Prostate gland (tissue), 2 donors: ENCODE data around the gene TSPAN15. TPM values are rescaled to one million over a fixed set of nuclear protein-coding genes. Genes with fewer than 3 reads are reported as not detected.
"Not testable (repeated sequence)": the region's sequence is repeated elsewhere in the genome, so short reads cannot be mapped to it uniquely, and the experiment has no call there.

ENCODE experiments used
- DNase-seq: peaks from one replicate; pipeline ENCODE4 v3.0.0-alpha.2; 2019; ENCODE audit warnings: low spot score
- H3K27ac ChIP-seq, 2 donors: fragments of 200-600 bp; sonication (generic); 2 replicates each; pipeline ENCODE4 v1.5.1; 2017 to 2019
- H3K27me3 ChIP-seq: fragments of 200-600 bp; sonication (generic); replicated peaks from 2 replicates; pipeline ENCODE4 v1.5.1; 2019; ENCODE audit not compliant: insufficient read depth
- H3K36me3 ChIP-seq, 2 donors: fragments of 200-600 bp; sonication (generic); 1 replicate in 1 of 2; 2 replicates in 1 of 2; pipeline versions ENCODE4 v1.5.1 to v1.8.1; 2017 to 2019
- H3K4me1 ChIP-seq: fragments of 200-600 bp; sonication (generic); replicated peaks from 2 replicates; pipeline ENCODE4 v1.5.1; 2019
- H3K4me3 ChIP-seq, 2 donors: fragments of 200-600 bp; sonication (generic); 2 replicates each; pipeline ENCODE4 v1.5.1; 2017 to 2019
- H3K9me3 ChIP-seq: fragments of 200-600 bp; sonication (generic); 2 replicates; pipeline ENCODE4 v1.5.1; 2017
- POLR2A ChIP-seq: fragments of 450-650 bp; IDR thresholded peaks from one replicate; pipeline ENCODE4 v1.6.1; 2016; ENCODE audit warnings: antibody characterized with exemption, mild to moderate bottlenecking
- POLR2AphosphoS5 ChIP-seq: sonication (generic); formaldehyde crosslinking; IDR thresholded peaks from one replicate; pipeline ENCODE4 v1.6.1; 2017; ENCODE audit warnings: antibody characterized with exemption
- WGBS: methylation state at CpG from one replicate; pipeline ENCODE4 v1.1.5; 2018; 5-methylcytosine and 5-hydroxymethylcytosine counted together
- intact Hi-C: fragments of 100-400 bp; cut with DNase I; formaldehyde crosslinking; loops from one replicate; pipeline ENCODE4 v1.14.2; 2022
- total RNA-seq, 2 donors: library from RNA; depleted of rRNA; stranded (reverse); fragments of >200 nt; gene quantifications; one replicate each; pipeline ENCODE4 v1.1.0, GENCODE V29; 2016
- TF ChIP-seq, protein P1 (sequence below), 4 experiments: fragments of 200-600 bp in 2 of 4; fragments of 450-650 bp in 2 of 4; sonication (generic) in 2 of 4; IDR thresholded peaks; 1 replicate in 3 of 4; 2 replicates in 1 of 4; pipeline ENCODE4 v1.5.1; 2016 to 2019; ENCODE audit warnings: antibody characterized with exemption in 4 of 4, mild to moderate bottlenecking in 2 of 4, moderate library complexity in 2 of 4

TSPAN15 gene
- total RNA-seq, 2 donors from 2014 or later, result 78.8 to 85.3 TPM

GRCh38 chr10:69516796-69517195 lies 65.5 kb downstream of the TSPAN15 start:
- WGBS, result 82% methylated on average over 4 of the region's 4 CpGs
- Histone ChIP-seq H3K4me1 (no peaks in the 10 kb centered on the region), H3K9me3 (no peaks in the 10 kb centered on the region), H3K36me3 (no peaks in the 10 kb centered on the region), H3K27me3 (no peaks in the 10 kb centered on the region), H3K27ac (no peak overlapping the region), H3K4me3 (no peak overlapping the region)
- TF ChIP-seq POLR2AphosphoS5, result no peak
- TF ChIP-seq, protein P1, sequence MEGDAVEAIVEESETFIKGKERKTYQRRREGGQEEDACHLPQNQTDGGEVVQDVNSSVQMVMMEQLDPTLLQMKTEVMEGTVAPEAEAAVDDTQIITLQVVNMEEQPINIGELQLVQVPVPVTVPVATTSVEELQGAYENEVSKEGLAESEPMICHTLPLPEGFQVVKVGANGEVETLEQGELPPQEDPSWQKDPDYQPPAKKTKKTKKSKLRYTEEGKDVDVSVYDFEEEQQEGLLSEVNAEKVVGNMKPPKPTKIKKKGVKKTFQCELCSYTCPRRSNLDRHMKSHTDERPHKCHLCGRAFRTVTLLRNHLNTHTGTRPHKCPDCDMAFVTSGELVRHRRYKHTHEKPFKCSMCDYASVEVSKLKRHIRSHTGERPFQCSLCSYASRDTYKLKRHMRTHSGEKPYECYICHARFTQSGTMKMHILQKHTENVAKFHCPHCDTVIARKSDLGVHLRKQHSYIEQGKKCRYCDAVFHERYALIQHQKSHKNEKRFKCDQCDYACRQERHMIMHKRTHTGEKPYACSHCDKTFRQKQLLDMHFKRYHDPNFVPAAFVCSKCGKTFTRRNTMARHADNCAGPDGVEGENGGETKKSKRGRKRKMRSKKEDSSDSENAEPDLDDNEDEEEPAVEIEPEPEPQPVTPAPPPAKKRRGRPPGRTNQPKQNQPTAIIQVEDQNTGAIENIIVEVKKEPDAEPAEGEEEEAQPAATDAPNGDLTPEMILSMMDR (IDR thresholded peaks at IDR 0.05), result no peak
- TF ChIP-seq POLR2A, result no peak
- intact Hi-C loops, result loop anchor here (5.0 kb wide), 1 partner anchor 121 kb away; no protein-coding TSS in a partner anchor
- DNase-seq, result no peak

GRCh38 chr10:69517271-69517848 lies 66.1 kb downstream of the TSPAN15 start:
- no peaks in the 10 kb centered on the region for H3K27me3 ChIP-seq
- no peak overlapping the region for H3K27ac ChIP-seq
- H3K36me3 ChIP-seq, result no peaks in the 10 kb centered on the region
- WGBS, result 83% methylated on average over 9 of the region's 9 CpGs
- TF ChIP-seq, protein P1 (IDR thresholded peaks at IDR 0.05), result no peak
- no peak for TF ChIP-seq POLR2AphosphoS5
- TF ChIP-seq POLR2A, result no peak
- H3K4me1 ChIP-seq, result no peaks in the 10 kb centered on the region
- intact Hi-C loops, result loop anchor here (5.0 kb wide), 1 partner anchor 120 kb away; no protein-coding TSS in a partner anchor
- no peaks in the 10 kb centered on the region for H3K9me3 ChIP-seq
- no peak overlapping the region for H3K4me3 ChIP-seq
- no peak for DNase-seq

DNA sequence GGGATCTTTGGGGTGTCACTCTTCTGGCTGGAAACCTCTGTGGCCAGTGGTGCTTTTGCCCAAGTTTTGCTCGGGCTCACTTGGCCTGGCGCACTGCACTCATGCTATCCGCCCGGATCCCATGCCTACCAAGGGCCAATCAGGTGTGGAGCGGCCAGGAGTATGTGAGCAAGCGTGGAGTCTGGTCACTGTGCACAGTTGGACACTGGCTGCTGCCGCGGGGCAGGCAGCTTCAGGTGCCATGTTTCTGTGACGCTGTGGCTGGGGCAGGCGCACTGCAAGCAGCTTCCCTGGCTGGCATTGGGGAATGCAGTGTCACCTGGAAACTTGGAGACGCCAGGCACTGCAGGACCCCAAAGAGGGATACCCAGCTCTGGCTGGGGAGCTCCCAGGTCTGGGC lies 76.7 kb downstream of the TSPAN15 start:
- Histone ChIP-seq H3K27ac (no peak overlapping the region), H3K9me3 (no peaks in the 10 kb centered on the region), H3K4me1 (no peaks in the 10 kb centered on the region), H3K27me3 (no peaks in the 10 kb centered on the region), H3K36me3 (no peaks in the 10 kb centered on the region), H3K4me3 (no peak overlapping the region)
- intact Hi-C loops, result no loop called here
- TF ChIP-seq POLR2AphosphoS5 (no peak), POLR2A (no peak)
- TF ChIP-seq, protein P1 (IDR thresholded peaks at IDR 0.05), result no peak
- 92% methylated on average over 11 of the region's 11 CpGs for WGBS
- DNase-seq, result no peak

GRCh38 chr10:69533658-69534057 lies 82.4 kb downstream of the TSPAN15 start:
- TF ChIP-seq, protein P1 (IDR thresholded peaks at IDR 0.05), result no peak
- TF ChIP-seq POLR2A (no peak), POLR2AphosphoS5 (no peak)
- no peaks in the 10 kb centered on the region for H3K27me3 ChIP-seq
- 64% methylated on average over 3 of the region's 3 CpGs for WGBS
- intact Hi-C loops, result no loop called here
- H3K4me3 ChIP-seq, result no peak overlapping the region
- H3K36me3 ChIP-seq, result no peaks in the 10 kb centered on the region
- H3K4me1 ChIP-seq, result no peaks in the 10 kb centered on the region
- no peak for DNase-seq
- no peak overlapping the region for H3K27ac ChIP-seq
- H3K9me3 ChIP-seq, result no peaks in the 10 kb centered on the region

DNA sequence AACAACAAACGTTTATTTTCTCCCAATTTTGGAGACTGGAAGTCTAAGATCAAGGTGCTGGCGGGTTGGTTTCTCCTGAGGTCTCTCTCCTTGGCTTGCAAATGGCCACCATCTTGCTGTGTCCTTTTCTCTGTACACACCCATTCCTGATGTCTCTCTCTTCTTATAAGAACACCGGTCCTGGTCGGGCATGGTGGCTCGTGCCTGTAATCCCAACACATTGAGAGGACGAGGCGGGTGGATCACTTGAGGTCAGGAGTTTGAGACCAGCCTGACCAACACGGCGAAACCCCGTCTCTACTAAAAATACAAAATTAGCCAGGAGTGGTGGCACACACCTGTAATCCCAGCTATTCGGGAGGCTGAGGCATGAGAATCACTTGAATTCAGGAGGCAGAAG lies 85.3 kb downstream of the TSPAN15 start:
- H3K27ac ChIP-seq, DNase-seq, H3K4me3 ChIP-seq, H3K27me3 ChIP-seq, H3K36me3 ChIP-seq, H3K4me1 ChIP-seq, intact Hi-C loops, H3K9me3 ChIP-seq: not testable (repeated sequence)
- WGBS, result 97% methylated on average over 11 of the region's 11 CpGs
